Neural progenitor cell (in vitro differentiated cells): ENCODE results near the gene STN1. TPM values are rescaled to one million over a fixed set of nuclear protein-coding genes. Genes with fewer than 3 reads are reported as not detected.

Experiments used
- DNase-seq: peaks from one replicate; pipeline ENCODE4 v3.0.0-alpha.2; 2016; ENCODE audit warnings: low spot score
- H2AFZ ChIP-seq: fragments of 200-600 bp; sonication (generic); replicated peaks from 2 replicates; pipeline ENCODE4 v1.6.1; 2016; ENCODE audit warnings: antibody characterized with exemption
- H3F3A ChIP-seq: fragments of 200-600 bp; sonication (generic); 2 replicates; pipeline ENCODE4 v1.6.1; 2016; ENCODE audit warnings: antibody characterized with exemption, low read depth
- H3K27ac ChIP-seq: fragments of 200-600 bp; sonication (generic); 2 replicates; pipeline ENCODE4 v1.5.1; 2016; ENCODE audit warnings: mild to moderate bottlenecking
- H3K27me3 ChIP-seq: fragments of 200-600 bp; sonication (generic); 2 replicates; pipeline ENCODE4 v1.6.1; 2016; ENCODE audit warnings: mild to moderate bottlenecking, moderate library complexity
- H3K36me3 ChIP-seq: fragments of 200-600 bp; sonication (generic); 2 replicates; pipeline ENCODE4 v1.5.1; 2016
- H3K4me1 ChIP-seq: fragments of 200-600 bp; sonication (generic); 2 replicates; pipeline ENCODE4 v1.6.1; 2016; ENCODE audit warnings: mixed run types
- H3K4me2 ChIP-seq: fragments of 200-600 bp; sonication (generic); 2 replicates; pipeline ENCODE4 v1.6.1; 2016
- H3K4me3 ChIP-seq: fragments of 200-600 bp; sonication (generic); 2 replicates; pipeline ENCODE4 v1.5.1; 2016
- H3K79me2 ChIP-seq: fragments of 200-600 bp; sonication (generic); 2 replicates; pipeline ENCODE4 v1.6.1; 2016; ENCODE audit warnings: low read depth
- H3K9ac ChIP-seq: fragments of 200-600 bp; sonication (generic); 2 replicates; pipeline ENCODE4 v1.6.1; 2016
- H3K9me3 ChIP-seq: fragments of 200-600 bp; sonication (generic); 2 replicates; pipeline ENCODE4 v1.5.1; 2016; ENCODE audit warnings: low read depth
- H4K20me1 ChIP-seq: fragments of 200-600 bp; sonication (generic); 2 replicates; pipeline ENCODE4 v1.6.1; 2016; ENCODE audit warnings: low read depth
- H3K27ac Mint-ChIP-seq: 3 replicates; pipeline ENCODE4 v1.8.0; 2021; ENCODE audit warnings: mixed read lengths
- H3K27me3 Mint-ChIP-seq: 2 replicates; pipeline ENCODE4 v1.8.0; 2022; ENCODE audit warnings: low read depth, mild to moderate bottlenecking, inconsistent platforms, moderate library complexity, mixed read lengths; ENCODE audit not compliant: insufficient read depth
- H3K36me3 Mint-ChIP-seq: 3 replicates; pipeline ENCODE4 v1.8.0; 2021; ENCODE audit warnings: mixed read lengths
- H3K4me1 Mint-ChIP-seq: 3 replicates; pipeline ENCODE4 v1.8.0; 2021; ENCODE audit warnings: mixed read lengths
- H3K4me3 Mint-ChIP-seq: 3 replicates; pipeline ENCODE4 v1.8.0; 2021; ENCODE audit warnings: mild to moderate bottlenecking, moderate library complexity, mixed read lengths
- H3K9me3 Mint-ChIP-seq: 3 replicates; pipeline ENCODE4 v1.8.0; 2020; ENCODE audit warnings: mixed read lengths
- EZH2 ChIP-seq: fragments of 200-600 bp; sonication (generic); IDR thresholded peaks from 2 replicates; pipeline ENCODE4 v1.6.1; 2017; ENCODE audit warnings: antibody characterized with exemption, mild to moderate bottlenecking, moderate library complexity
- EZH2phosphoT487 ChIP-seq: fragments of 200-600 bp; sonication (generic); IDR thresholded peaks from 2 replicates; pipeline ENCODE4 v1.6.1; 2017; ENCODE audit warnings: antibody characterized with exemption
- total RNA-seq: library from RNA; depleted of rRNA; stranded (reverse); fragments of >200 nt; gene quantifications from 2 replicates; pipeline ENCODE4 v1.2.3, GENCODE V29; 2015; ENCODE audit warnings: low replicate concordance
- TF ChIP-seq, protein P1 (sequence below): fragments of 200-600 bp; sonication (generic); IDR thresholded peaks from 2 replicates; pipeline ENCODE4 v1.5.1; 2017; ENCODE audit warnings: antibody characterized with exemption, mild to moderate bottlenecking

Gene STN1
- total RNA-seq, 1 donor from 2014 or later = 32.0 TPM

DNA sequence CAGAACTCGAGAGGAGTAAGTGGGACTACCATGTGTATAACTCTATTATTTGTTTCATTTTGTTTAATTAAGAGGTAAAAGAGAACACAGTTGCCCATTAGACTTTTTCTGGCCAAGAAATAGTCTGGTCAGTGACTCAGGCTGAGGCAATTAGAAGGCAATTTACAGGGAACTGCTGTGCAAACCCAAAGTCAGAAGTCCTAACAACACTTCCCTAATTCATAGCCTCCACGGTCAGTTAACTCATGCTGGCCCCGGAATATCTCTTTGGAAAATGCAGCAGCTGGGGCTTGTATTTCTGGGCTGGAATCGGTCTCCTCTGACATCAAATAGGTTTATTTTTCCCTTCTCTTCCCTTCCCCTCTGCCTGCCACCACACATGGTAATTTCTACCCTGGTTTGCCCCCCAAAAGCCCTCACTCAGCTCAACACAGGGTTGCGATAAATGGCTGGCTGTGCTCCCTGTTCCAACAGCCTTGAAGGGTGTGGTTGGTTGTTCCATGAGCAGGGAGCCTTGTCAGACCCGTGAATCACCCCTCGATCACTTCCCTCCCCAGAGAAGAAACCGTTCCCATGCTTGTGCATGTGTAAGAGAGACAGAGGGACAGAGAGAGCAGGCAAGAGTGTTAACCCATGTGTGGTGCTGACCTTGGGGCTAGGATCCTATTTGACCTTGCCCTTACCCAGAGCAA lies 68.0 kb downstream of the STN1 start:
- Histone ChIP-seq H3K4me3 (no peak overlapping the region), H3K4me2 (no peak overlapping the region), H3F3A (peaks cover 5% of the 10 kb centered on the region), H3K9ac (no peak overlapping the region), H4K20me1 (peaks cover 23% of the 10 kb centered on the region), H3K79me2 (no peaks in the 10 kb centered on the region), H3K27me3 (peaks cover 38% of the 10 kb centered on the region), H2AFZ (no peak overlapping the region), H3K36me3 (no peaks in the 10 kb centered on the region), H3K4me1 (peaks cover 14% of the 10 kb centered on the region), H3K27ac (no peak overlapping the region), H3K9me3 (no peaks in the 10 kb centered on the region)
- peaks cover 55% of the 10 kb centered on the region for H3K4me1 Mint-ChIP-seq
- H3K36me3 Mint-ChIP-seq = peaks cover 7% of the 10 kb centered on the region
- H3K27me3 Mint-ChIP-seq = peaks cover 3% of the 10 kb centered on the region
- TF ChIP-seq EZH2phosphoT487 = no peak
- TF ChIP-seq EZH2 = no peak
- TF ChIP-seq, protein P1, sequence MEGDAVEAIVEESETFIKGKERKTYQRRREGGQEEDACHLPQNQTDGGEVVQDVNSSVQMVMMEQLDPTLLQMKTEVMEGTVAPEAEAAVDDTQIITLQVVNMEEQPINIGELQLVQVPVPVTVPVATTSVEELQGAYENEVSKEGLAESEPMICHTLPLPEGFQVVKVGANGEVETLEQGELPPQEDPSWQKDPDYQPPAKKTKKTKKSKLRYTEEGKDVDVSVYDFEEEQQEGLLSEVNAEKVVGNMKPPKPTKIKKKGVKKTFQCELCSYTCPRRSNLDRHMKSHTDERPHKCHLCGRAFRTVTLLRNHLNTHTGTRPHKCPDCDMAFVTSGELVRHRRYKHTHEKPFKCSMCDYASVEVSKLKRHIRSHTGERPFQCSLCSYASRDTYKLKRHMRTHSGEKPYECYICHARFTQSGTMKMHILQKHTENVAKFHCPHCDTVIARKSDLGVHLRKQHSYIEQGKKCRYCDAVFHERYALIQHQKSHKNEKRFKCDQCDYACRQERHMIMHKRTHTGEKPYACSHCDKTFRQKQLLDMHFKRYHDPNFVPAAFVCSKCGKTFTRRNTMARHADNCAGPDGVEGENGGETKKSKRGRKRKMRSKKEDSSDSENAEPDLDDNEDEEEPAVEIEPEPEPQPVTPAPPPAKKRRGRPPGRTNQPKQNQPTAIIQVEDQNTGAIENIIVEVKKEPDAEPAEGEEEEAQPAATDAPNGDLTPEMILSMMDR = no peak
- H3K9me3 Mint-ChIP-seq = no peaks in the 10 kb centered on the region
- H3K4me3 Mint-ChIP-seq = no peak overlapping the region
- peak overlapping the region; percentile 21 for H3K27ac Mint-ChIP-seq
- no peak for DNase-seq

GRCh38 chr10:103849212-103849877 lies 68.6 kb downstream of the STN1 start:
- H3K36me3 Mint-ChIP-seq = peaks cover 7% of the 10 kb centered on the region
- TF ChIP-seq EZH2phosphoT487 = no peak
- TF ChIP-seq EZH2 = no peak
- TF ChIP-seq, protein P1 = no peak
- Histone ChIP-seq H2AFZ (no peak overlapping the region), H3K27me3 (peaks cover 31% of the 10 kb centered on the region), H3K36me3 (no peaks in the 10 kb centered on the region), H3K4me2 (no peak overlapping the region), H3F3A (peaks cover 5% of the 10 kb centered on the region), H3K79me2 (no peaks in the 10 kb centered on the region), H3K9me3 (no peaks in the 10 kb centered on the region), H3K9ac (no peak overlapping the region), H3K27ac (no peak overlapping the region), H3K4me1 (peaks cover 8% of the 10 kb centered on the region), H3K4me3 (no peak overlapping the region), H4K20me1 (peaks cover 17% of the 10 kb centered on the region)
- no peak for DNase-seq
- no peaks in the 10 kb centered on the region for H3K9me3 Mint-ChIP-seq
- peaks cover 54% of the 10 kb centered on the region for H3K4me1 Mint-ChIP-seq
- peaks cover 3% of the 10 kb centered on the region for H3K27me3 Mint-ChIP-seq
- H3K27ac Mint-ChIP-seq = peak overlapping the region; percentile 21
- H3K4me3 Mint-ChIP-seq = no peak overlapping the region

DNA sequence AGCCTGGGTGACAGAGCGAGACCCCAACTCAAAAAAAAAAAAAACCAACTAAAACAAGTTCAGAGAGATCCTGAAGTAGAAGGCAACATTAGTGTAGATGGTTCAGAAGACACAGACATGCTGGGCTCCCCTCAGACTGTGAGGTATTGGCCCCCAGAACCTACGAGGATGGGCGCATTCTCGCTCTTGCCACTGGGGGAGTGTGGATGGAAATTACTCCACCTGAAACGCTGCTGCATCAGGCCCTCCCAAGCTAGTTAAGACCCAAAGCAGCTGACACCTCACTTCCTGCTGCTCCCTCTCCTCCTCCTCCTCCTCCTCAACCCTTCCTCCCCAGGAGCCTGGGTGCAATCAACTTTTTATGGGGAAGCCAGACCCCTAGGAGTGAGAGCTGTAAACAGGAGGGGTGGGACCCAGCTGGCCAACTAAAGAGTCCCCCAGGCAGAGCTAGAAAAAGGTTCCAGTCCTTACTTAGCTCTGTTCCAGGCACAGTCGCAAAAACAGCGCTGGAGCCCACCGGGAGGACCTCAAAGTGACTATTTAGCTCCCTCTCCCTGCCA lies 70.0 kb downstream of the STN1 start:
- TF ChIP-seq, protein P1 = peak; percentile 38
- TF ChIP-seq EZH2phosphoT487 = no peak
- Mint-ChIP-seq H3K4me1 (peaks cover 43% of the 10 kb centered on the region), H3K27ac (no peak overlapping the region), H3K36me3 (peaks cover 7% of the 10 kb centered on the region), H3K27me3 (peaks cover 3% of the 10 kb centered on the region), H3K4me3 (no peak overlapping the region), H3K9me3 (no peaks in the 10 kb centered on the region)
- peaks cover 17% of the 10 kb centered on the region for H3K27me3 ChIP-seq
- no peaks in the 10 kb centered on the region for H3F3A ChIP-seq
- no peaks in the 10 kb centered on the region for H3K79me2 ChIP-seq
- no peaks in the 10 kb centered on the region for H3K9me3 ChIP-seq
- no peak overlapping the region for H3K27ac ChIP-seq
- no peak overlapping the region for H3K4me3 ChIP-seq
- peak; percentile 46 for DNase-seq
- no peak overlapping the region for H2AFZ ChIP-seq
- H3K9ac ChIP-seq = no peak overlapping the region
- no peaks in the 10 kb centered on the region for H3K36me3 ChIP-seq
- no peak overlapping the region for H3K4me2 ChIP-seq
- peaks cover 7% of the 10 kb centered on the region for H4K20me1 ChIP-seq
- peaks cover 3% of the 10 kb centered on the region for H3K4me1 ChIP-seq
